KMS-11 (cell line): Measurements from ENCODE around the gene SORCS2.

ENCODE experiments used
- H2AFZ ChIP-seq: fragments of 200-600 bp; sonication (generic); 2 replicates; pipeline ENCODE4 v1.6.1; 2016; ENCODE audit warnings: antibody characterized with exemption, mixed run types, low read depth
- H3K27ac ChIP-seq: fragments of 200-600 bp; sonication (generic); 2 replicates; pipeline ENCODE4 v1.6.1; 2016; ENCODE audit warnings: mild to moderate bottlenecking, mixed run types
- H3K27me3 ChIP-seq: fragments of 200-600 bp; sonication (generic); 2 replicates; pipeline ENCODE4 v1.6.1; 2017; ENCODE audit warnings: mild to moderate bottlenecking, low read depth, mixed run types, moderate library complexity; ENCODE audit not compliant: insufficient read depth
- H3K36me3 ChIP-seq: fragments of 200-600 bp; sonication (generic); 2 replicates; pipeline ENCODE4 v1.6.1; 2017; ENCODE audit warnings: mild to moderate bottlenecking, mixed run types; ENCODE audit not compliant: insufficient read depth
- H3K4me1 ChIP-seq: fragments of 200-600 bp; sonication (generic); 2 replicates; pipeline ENCODE4 v1.6.1; 2016; ENCODE audit warnings: mild to moderate bottlenecking, low read depth, mixed run types; ENCODE audit not compliant: poor library complexity, severe bottlenecking
- H3K4me2 ChIP-seq: fragments of 200-600 bp; sonication (generic); 2 replicates; pipeline ENCODE4 v1.7.0; 2016; ENCODE audit warnings: mild to moderate bottlenecking, mixed run types
- H3K4me3 ChIP-seq: fragments of 200-600 bp; sonication (generic); IDR thresholded peaks from 2 replicates; pipeline ENCODE4 v1.6.1; 2017; ENCODE audit warnings: low read depth, low read length, mixed read lengths; ENCODE audit not compliant: insufficient read depth
- H3K79me2 ChIP-seq: fragments of 200-600 bp; sonication (generic); 2 replicates; pipeline ENCODE4 v1.6.1; 2016; ENCODE audit warnings: low read depth, mixed run types; ENCODE audit not compliant: insufficient read depth
- H3K9ac ChIP-seq: fragments of 200-600 bp; sonication (generic); 2 replicates; pipeline ENCODE4 v1.6.1; 2016; ENCODE audit warnings: mild to moderate bottlenecking, mixed run types
- H4K20me1 ChIP-seq: fragments of 200-600 bp; sonication (generic); 2 replicates; pipeline ENCODE4 v1.6.1; 2016; ENCODE audit warnings: mild to moderate bottlenecking, mixed run types; ENCODE audit not compliant: insufficient read depth
- CTCF ChIP-seq: fragments of 200-600 bp; sonication (generic); conservative IDR thresholded peaks from 2 replicates; pipeline ENCODE4 v1.6.1; 2017; ENCODE audit warnings: low read depth, mild to moderate bottlenecking, antibody characterized with exemption, low read length, moderate library complexity, mixed read lengths

SORCS2 gene

DNA sequence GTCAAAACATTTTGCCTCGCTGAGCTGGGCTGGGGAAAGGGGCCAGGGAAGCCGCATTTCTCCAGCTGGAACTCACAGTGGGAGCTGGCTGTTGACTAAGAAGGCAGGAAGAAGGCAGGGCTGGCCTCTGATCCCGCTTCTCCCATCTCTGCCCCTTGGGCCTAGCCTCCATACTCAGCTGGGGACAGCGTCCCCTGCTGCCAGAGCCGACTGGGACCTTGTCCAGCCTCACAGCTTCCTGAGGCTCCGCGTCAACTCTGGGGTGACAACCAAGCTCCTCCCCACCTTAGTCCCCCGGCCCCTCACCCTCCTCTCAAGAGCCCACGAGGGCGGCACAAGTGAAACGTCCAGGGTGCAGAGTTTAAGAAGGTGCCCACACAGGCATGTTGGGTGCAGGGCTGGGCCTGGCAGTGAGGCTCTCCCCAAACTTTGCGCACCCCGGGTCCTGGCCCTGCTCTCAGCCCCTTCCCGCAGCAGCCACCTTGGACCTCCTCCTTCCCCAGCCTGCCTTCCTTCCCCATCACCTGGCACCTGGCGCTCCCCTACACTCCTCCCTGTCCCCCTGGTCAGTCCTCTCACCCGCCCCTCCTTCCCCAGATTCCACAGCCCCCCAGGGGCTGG is 141.6 kb downstream of the SORCS2 start:
- Histone ChIP-seq H2AFZ (no peak overlapping the region), H3K79me2 (no peaks in the 10 kb centered on the region), H3K9ac (no peak overlapping the region), H3K36me3 (no peaks in the 10 kb centered on the region), H3K27me3 (no peaks in the 10 kb centered on the region; the same call in 1 of the 2 replicates), H3K4me1 (no peaks in the 10 kb centered on the region), H3K27ac (no peak overlapping the region), H3K4me3 (no peak overlapping the region), H4K20me1 (no peaks in the 10 kb centered on the region), H3K4me2 (no peak overlapping the region)
- TF ChIP-seq CTCF = no peak

GRCh38 chr4:7334521-7335275 is 142.4 kb downstream of the SORCS2 start:
- Histone ChIP-seq H3K4me1 (no peaks in the 10 kb centered on the region), H3K4me2 (no peak overlapping the region), H3K27me3 (no peaks in the 10 kb centered on the region), H3K9ac (no peak overlapping the region), H2AFZ (no peak overlapping the region), H4K20me1 (no peaks in the 10 kb centered on the region), H3K79me2 (no peaks in the 10 kb centered on the region), H3K4me3 (no peak overlapping the region), H3K36me3 (no peaks in the 10 kb centered on the region), H3K27ac (no peak overlapping the region)
- no peak for TF ChIP-seq CTCF

DNA sequence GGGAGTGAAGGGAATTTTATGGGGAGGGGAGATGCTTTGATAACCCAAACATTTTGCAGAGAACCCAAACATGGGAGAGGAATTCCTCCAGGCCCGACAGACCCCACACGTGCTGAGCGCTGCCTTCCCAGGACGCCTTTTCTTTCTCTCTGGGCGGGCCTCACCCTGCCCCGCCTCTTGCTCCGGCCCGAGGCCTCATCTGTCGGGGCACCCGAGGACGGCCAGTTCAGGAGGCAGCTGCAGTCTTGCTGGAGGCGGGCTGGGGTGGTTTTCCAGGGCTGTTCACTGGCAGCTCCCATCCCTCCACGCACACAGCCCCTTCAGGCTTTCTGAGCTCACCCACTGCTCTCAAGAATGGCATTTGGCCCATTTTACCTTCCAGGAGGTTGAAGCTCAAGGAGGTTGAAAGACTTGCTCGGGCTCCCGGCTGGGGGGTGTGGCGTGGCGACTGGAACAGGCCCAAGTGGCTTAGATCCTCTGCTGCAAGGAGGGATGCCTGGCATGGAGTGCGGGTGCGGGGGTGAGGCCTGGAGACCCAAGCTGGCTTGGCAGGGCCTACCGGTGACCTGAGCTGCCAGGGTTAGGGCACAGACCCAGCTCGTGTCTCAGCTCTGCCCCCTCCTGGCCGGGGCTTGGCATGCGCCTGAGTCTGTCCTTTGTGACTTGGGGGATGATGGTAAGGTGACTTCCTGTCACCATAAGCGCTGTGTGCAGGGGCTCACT is 143.2 kb downstream of the SORCS2 start:
- 0 out of 2 replicates have a peak, but pooled peaks have one; percentile 15 for TF ChIP-seq CTCF
- no peak overlapping the region for H3K9ac ChIP-seq
- no peaks in the 10 kb centered on the region for H3K79me2 ChIP-seq
- no peak overlapping the region for H3K27ac ChIP-seq
- no peaks in the 10 kb centered on the region for H3K36me3 ChIP-seq
- no peak overlapping the region for H2AFZ ChIP-seq
- H3K27me3 ChIP-seq = no peaks in the 10 kb centered on the region
- no peaks in the 10 kb centered on the region for H3K4me1 ChIP-seq
- H3K4me3 ChIP-seq = no peak overlapping the region
- no peak overlapping the region for H3K4me2 ChIP-seq
- no peaks in the 10 kb centered on the region for H4K20me1 ChIP-seq

GRCh38 chr4:7336067-7336569 is 143.8 kb downstream of the SORCS2 start:
- Histone ChIP-seq H3K4me2 (no peak overlapping the region), H3K79me2 (no peaks in the 10 kb centered on the region), H3K4me3 (no peak overlapping the region), H3K36me3 (no peaks in the 10 kb centered on the region), H3K27ac (no peak overlapping the region), H3K4me1 (no peaks in the 10 kb centered on the region), H2AFZ (no peak overlapping the region), H3K9ac (no peak overlapping the region), H4K20me1 (no peaks in the 10 kb centered on the region), H3K27me3 (no peaks in the 10 kb centered on the region)
- TF ChIP-seq CTCF = no peak
